ENCODE data around the gene TFDP2.
A peak's percentile ranks its signal among the peaks of the same experiment; 100 is the strongest.

TFDP2 gene

GRCh38 chr3:141959589-141960554 lies 189.5 kb downstream of the TFDP2 start:
- no peak for DNase-seq (ENCODE audit: low read depth)
- TF ChIP-seq, protein P1, sequence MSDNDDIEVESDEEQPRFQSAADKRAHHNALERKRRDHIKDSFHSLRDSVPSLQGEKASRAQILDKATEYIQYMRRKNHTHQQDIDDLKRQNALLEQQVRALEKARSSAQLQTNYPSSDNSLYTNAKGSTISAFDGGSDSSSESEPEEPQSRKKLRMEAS (IDR thresholded peaks at IDR 0.05; ENCODE audit: low read depth, low read length), result no peak
- no peak for TF ChIP-seq POLR2A (IDR thresholded peaks at IDR 0.05; ENCODE audit: extremely low read depth, insufficient read length)
- TF ChIP-seq MYC (IDR thresholded peaks at IDR 0.05; ENCODE audit: low read depth, low read length), result no peak
- TF ChIP-seq, protein P2, sequence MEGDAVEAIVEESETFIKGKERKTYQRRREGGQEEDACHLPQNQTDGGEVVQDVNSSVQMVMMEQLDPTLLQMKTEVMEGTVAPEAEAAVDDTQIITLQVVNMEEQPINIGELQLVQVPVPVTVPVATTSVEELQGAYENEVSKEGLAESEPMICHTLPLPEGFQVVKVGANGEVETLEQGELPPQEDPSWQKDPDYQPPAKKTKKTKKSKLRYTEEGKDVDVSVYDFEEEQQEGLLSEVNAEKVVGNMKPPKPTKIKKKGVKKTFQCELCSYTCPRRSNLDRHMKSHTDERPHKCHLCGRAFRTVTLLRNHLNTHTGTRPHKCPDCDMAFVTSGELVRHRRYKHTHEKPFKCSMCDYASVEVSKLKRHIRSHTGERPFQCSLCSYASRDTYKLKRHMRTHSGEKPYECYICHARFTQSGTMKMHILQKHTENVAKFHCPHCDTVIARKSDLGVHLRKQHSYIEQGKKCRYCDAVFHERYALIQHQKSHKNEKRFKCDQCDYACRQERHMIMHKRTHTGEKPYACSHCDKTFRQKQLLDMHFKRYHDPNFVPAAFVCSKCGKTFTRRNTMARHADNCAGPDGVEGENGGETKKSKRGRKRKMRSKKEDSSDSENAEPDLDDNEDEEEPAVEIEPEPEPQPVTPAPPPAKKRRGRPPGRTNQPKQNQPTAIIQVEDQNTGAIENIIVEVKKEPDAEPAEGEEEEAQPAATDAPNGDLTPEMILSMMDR (IDR thresholded peaks at IDR 0.05; ENCODE audit: low read depth, low read length), result no peak
- H3K4me3 ChIP-seq (ENCODE audit: low read depth, low read length), result no peak overlapping the region

- no peak overlapping the region for H3K4me3 ChIP-seq (ENCODE audit: low read depth, low read length)
- TF ChIP-seq POLR2A (IDR thresholded peaks at IDR 0.05; ENCODE audit: extremely low read depth, insufficient read length) (no peak), MYC (IDR thresholded peaks at IDR 0.05; ENCODE audit: low read depth, low read length) (no peak)
- TF ChIP-seq, protein P2 (IDR thresholded peaks at IDR 0.05; ENCODE audit: low read depth, low read length), result no peak
- TF ChIP-seq, protein P1 (IDR thresholded peaks at IDR 0.05; ENCODE audit: low read depth, low read length), result no peak
- DNase-seq (ENCODE audit: low read depth), result no peak
Measured at GRCh38 chr3:141955175-141955574, 194.2 kb downstream of the TFDP2 start.

DNA sequence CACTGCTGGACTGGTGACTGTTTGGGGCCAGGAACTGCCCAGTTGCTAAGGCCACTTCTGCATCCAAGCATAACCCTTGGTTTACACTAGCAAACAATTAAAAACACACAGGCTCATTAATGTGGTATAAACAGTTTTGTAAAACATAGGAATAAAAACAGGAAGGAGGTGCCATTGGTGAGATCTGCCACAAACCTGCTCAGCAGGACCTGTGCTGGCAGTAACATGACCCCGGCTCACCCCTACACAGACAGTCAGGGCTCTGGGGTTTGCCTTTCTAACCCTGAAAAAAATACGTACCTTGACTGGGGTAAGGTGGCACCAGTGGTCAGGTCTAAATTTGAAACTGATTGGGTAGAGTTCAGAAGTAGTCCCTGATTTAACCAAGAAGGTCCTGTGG lies 196.7 kb downstream of the TFDP2 start:
- H3K4me3 ChIP-seq (ENCODE audit: low read depth, low read length), result no peak overlapping the region
- no peak for TF ChIP-seq POLR2A (IDR thresholded peaks at IDR 0.05; ENCODE audit: extremely low read depth, insufficient read length)
- TF ChIP-seq, protein P1 (IDR thresholded peaks at IDR 0.05; ENCODE audit: low read depth, low read length), result no peak
- TF ChIP-seq, protein P2 (IDR thresholded peaks at IDR 0.05; ENCODE audit: low read depth, low read length), result no peak
- no peak for TF ChIP-seq MYC (IDR thresholded peaks at IDR 0.05; ENCODE audit: low read depth, low read length)
- no peak for DNase-seq (ENCODE audit: low read depth)

DNA sequence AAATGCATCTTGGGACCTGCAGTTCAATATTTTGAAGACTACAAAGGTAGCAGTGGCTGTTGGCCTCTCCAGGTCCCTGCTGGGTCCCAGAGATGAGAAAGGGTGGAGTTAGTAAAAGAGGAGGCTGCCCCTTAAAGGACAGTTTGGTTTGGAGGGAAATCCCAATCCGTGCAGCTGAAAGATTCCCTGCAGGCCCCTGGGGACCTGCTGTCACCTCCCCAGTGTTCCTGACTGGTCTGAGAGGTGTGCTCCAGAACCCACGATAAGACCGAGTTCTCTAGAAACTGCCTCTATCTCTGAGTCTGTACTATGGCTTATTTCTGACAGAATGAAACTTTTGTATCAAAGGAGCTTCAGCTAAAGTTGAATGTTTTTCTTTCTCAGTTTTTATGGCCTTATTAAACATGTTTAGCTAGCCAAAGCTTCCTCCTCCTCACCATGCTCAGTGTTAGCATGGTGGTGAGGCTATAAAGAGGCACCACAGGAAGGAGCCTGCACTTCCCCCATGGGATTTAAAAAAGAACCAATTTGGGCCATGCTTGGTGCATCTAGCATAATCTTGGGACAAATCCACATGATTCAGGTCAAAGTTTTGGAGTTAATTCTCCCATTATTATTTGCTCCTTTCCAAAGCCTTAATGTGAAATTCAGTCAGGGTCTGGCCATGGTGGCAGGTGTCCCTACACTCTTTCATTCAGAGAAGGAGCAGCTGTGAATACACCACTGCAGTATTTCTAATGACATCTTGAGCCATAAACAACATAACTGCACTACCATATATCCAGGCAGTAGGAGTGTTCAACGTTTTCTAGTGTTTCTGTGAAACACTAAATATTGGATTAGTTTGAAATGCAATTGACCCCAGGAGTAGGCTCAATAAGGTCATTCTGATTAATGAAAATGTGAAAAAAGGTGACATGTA lies 198.5 kb downstream of the TFDP2 start:
- H3K4me3 ChIP-seq (ENCODE audit: low read depth, low read length), result no peak overlapping the region
- DNase-seq (ENCODE audit: low read depth), result peak; percentile 44
- TF ChIP-seq, protein P2 (IDR thresholded peaks at IDR 0.05; ENCODE audit: low read depth, low read length), result no peak
- TF ChIP-seq, protein P1 (IDR thresholded peaks at IDR 0.05; ENCODE audit: low read depth, low read length), result 0 out of 2 replicates have a peak, but pooled peaks have one; percentile 5

DNA sequence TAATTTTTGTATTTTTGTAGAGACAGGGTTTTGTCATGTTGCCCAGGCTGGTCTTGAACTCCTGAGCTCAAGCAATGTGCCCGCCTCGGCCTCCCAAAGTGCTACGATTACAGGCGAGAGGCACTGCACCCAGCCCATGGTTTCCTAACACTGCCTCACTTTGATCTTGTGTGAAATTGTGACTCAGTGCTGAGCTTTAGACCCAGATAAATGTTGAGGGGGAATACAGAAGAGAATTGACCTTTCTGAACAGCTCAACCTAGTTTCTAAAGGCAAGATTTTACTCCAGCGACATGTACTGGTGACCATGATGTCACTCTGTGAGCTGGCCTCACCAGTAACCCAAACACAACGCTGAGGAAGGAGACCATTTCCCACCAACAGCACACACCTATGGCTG lies 199.4 kb downstream of the TFDP2 start:
- no peak for TF ChIP-seq MYC (IDR thresholded peaks at IDR 0.05; ENCODE audit: low read depth, low read length)
- TF ChIP-seq POLR2A (IDR thresholded peaks at IDR 0.05; ENCODE audit: extremely low read depth, insufficient read length), result no peak
- TF ChIP-seq, protein P1 (IDR thresholded peaks at IDR 0.05; ENCODE audit: low read depth, low read length), result no peak
- no peak overlapping the region for H3K4me3 ChIP-seq (ENCODE audit: low read depth, low read length)
- no peak for DNase-seq (ENCODE audit: low read depth)

Data from NB4 (cell line).